ENCODE measurements around the gene CELF5. TPM values are rescaled to one million over a fixed set of nuclear protein-coding genes. Genes with fewer than 3 reads are reported as not detected.

CELF5 gene
- total RNA-seq, 4 donors from 2014 or later = not detected

- TF ChIP-seq CTCF (IDR thresholded peaks at IDR 0.05) (no peak), POLR2AphosphoS5 (IDR thresholded peaks at IDR 0.05) (no peak), POLR2A (IDR thresholded peaks at IDR 0.05) (no peak), EP300 (IDR thresholded peaks at IDR 0.05) (no peak)
- no peak overlapping the region for H3K27ac ChIP-seq
- H3K9me3 ChIP-seq = peaks cover 0 to 6% (median 0%) of the 10 kb centered on the region in 3 donors
- no peaks in the 10 kb centered on the region for H3K4me1 ChIP-seq
- no peaks in the 10 kb centered on the region for H3K36me3 ChIP-seq
- H3K4me3 ChIP-seq = no peak overlapping the region
- H3K27me3 ChIP-seq = peaks cover 50% of the 10 kb centered on the region
- ATAC-seq = no peak
- WGBS, 2 donors (ENCODE audit: low coverage in 1 of 2) = 59 to 72% methylated on average over 3 to 4 of the region's 4 CpGs
These were observed 11.8 kb downstream of the CELF5 start for GRCh38 chr19:3236272-3236671.

- Histone ChIP-seq H3K27me3 (peaks cover 50% of the 10 kb centered on the region), H3K9me3 (peaks cover 0 to 6% (median 0%) of the 10 kb centered on the region in 3 donors), H3K36me3 (no peaks in the 10 kb centered on the region), H3K4me3 (no peak overlapping the region), H3K27ac (no peak overlapping the region), H3K4me1 (no peaks in the 10 kb centered on the region)
- TF ChIP-seq EP300 (IDR thresholded peaks at IDR 0.05) (no peak), POLR2A (IDR thresholded peaks at IDR 0.05) (no peak), POLR2AphosphoS5 (IDR thresholded peaks at IDR 0.05) (no peak), CTCF (IDR thresholded peaks at IDR 0.05) (no peak)
- ATAC-seq = no peak
- 67 to 82% methylated on average over 5 to 6 of the region's 7 CpGs for WGBS, 2 donors (ENCODE audit: low coverage in 1 of 2)
These were observed 13.7 kb downstream of the CELF5 start for GRCh38 chr19:3238066-3238561.

GRCh38 chr19:3239367-3239766, 14.9 kb downstream of the CELF5 start:
- no peak for ATAC-seq
- WGBS, 2 donors (ENCODE audit: low coverage in 1 of 2) = 78 to 87% methylated on average over 4 to 5 of the region's 5 CpGs
- TF ChIP-seq EP300 (IDR thresholded peaks at IDR 0.05) = no peak
- no peak for TF ChIP-seq CTCF (IDR thresholded peaks at IDR 0.05)
- no peak for TF ChIP-seq POLR2A (IDR thresholded peaks at IDR 0.05)
- TF ChIP-seq POLR2AphosphoS5 (IDR thresholded peaks at IDR 0.05) = no peak
- Histone ChIP-seq H3K27me3 (peaks cover 48% of the 10 kb centered on the region), H3K4me1 (no peaks in the 10 kb centered on the region), H3K9me3 (peaks cover 0 to 6% (median 0%) of the 10 kb centered on the region in 3 donors), H3K27ac (no peak overlapping the region), H3K36me3 (no peaks in the 10 kb centered on the region), H3K4me3 (no peak overlapping the region)

GRCh38 chr19:3243819-3244700, 19.6 kb downstream of the CELF5 start:
- no peak for TF ChIP-seq EP300 (IDR thresholded peaks at IDR 0.05)
- TF ChIP-seq POLR2AphosphoS5 (IDR thresholded peaks at IDR 0.05) = no peak
- TF ChIP-seq POLR2A (IDR thresholded peaks at IDR 0.05) = no peak
- TF ChIP-seq CTCF (IDR thresholded peaks at IDR 0.05) = no peak
- Histone ChIP-seq H3K36me3 (no peaks in the 10 kb centered on the region), H3K27me3 (peaks cover 64% of the 10 kb centered on the region), H3K4me1 (no peaks in the 10 kb centered on the region), H3K27ac (no peak overlapping the region), H3K4me3 (no peak overlapping the region), H3K9me3 (no peaks in the 10 kb centered on the region)
- WGBS, 2 donors (ENCODE audit: low coverage in 1 of 2) = 17 to 33% methylated on average over 13 to 21 of the region's 23 CpGs
- no peak for ATAC-seq

- H3K27ac ChIP-seq = no peak overlapping the region
- H3K9me3 ChIP-seq = no peaks in the 10 kb centered on the region
- TF ChIP-seq POLR2AphosphoS5 (IDR thresholded peaks at IDR 0.05) (no peak), CTCF (IDR thresholded peaks at IDR 0.05) (no peak), EP300 (IDR thresholded peaks at IDR 0.05) (no peak), POLR2A (IDR thresholded peaks at IDR 0.05) (no peak)
- H3K36me3 ChIP-seq = no peaks in the 10 kb centered on the region
- 73 to 82% methylated on average over 5 to 7 of the region's 9 CpGs for WGBS, 2 donors (ENCODE audit: low coverage in 1 of 2)
- H3K4me1 ChIP-seq = no peaks in the 10 kb centered on the region
- no peak overlapping the region for H3K4me3 ChIP-seq
- peaks cover 74% of the 10 kb centered on the region for H3K27me3 ChIP-seq
- no peak for ATAC-seq
These were observed 20.6 kb downstream of the CELF5 start for GRCh38 chr19:3245050-3245449.
